ENCODE results near the gene DCXR.

DNA sequence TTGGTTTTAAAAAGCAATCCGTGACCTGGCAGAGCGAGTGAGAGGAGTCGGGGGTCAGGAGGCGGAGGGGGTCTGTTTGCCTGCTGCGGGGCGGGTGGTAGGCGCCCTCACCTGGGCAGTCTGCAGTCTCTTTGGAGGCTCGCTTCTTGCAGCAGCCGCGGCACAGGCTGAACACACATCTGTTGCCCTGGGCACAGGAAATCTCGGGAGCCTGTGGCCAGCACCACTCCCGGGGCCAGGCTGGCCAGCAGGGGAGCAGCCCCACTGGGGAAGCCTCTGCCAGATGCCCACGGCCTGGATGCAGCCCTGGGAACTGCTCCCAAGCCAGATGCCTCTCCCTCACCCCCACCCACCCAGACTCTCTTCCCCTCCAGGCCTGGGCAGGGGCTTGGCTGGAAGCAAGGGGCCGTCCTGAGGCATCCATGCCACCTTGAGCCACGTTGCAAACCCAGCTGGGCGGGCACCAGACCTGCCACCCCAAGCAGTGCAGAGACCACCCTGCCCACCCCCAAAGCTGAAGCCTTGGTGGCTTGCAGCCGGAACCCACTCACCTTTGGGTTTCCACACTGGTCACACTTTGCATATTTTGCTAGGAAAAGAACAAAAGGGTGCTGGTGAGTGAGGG is 20.8 kb upstream of the DCXR start:
- TF ChIP-seq CTCF (conservative IDR thresholded peaks at IDR 0.05; ENCODE audit: low read depth, low read length) (no peak), EZH2 (IDR thresholded peaks at IDR 0.05; ENCODE audit: borderline replicate concordance, low read depth, low read length, poor library complexity, severe bottlenecking) (no peak)

All from A673 (cell line).